ENCODE measurements around the gene APBA2.

GRCh38 chr15:28989896-28990295 lies 104.1 kb downstream of the APBA2 start:
- TF ChIP-seq CTCF (IDR thresholded peaks at IDR 0.05 in 8 of 11, conservative IDR thresholded peaks at IDR 0.05 in 3 of 11) (no peak), POLR2AphosphoS5 (IDR thresholded peaks at IDR 0.05) (no peak), POLR2A (IDR thresholded peaks at IDR 0.05) (no peak)
